ENCODE data around the gene SUMO1. TPM values are rescaled to one million over a fixed set of nuclear protein-coding genes. Genes with fewer than 3 reads are reported as not detected.

The SUMO1 gene
- total and polyA plus RNA-seq, 9 of the 15 experiments (the other 6 are each of a cell fraction or from before 2014, with no cell fraction given), result 63.7 to 292 (median 92.0) TPM

DNA sequence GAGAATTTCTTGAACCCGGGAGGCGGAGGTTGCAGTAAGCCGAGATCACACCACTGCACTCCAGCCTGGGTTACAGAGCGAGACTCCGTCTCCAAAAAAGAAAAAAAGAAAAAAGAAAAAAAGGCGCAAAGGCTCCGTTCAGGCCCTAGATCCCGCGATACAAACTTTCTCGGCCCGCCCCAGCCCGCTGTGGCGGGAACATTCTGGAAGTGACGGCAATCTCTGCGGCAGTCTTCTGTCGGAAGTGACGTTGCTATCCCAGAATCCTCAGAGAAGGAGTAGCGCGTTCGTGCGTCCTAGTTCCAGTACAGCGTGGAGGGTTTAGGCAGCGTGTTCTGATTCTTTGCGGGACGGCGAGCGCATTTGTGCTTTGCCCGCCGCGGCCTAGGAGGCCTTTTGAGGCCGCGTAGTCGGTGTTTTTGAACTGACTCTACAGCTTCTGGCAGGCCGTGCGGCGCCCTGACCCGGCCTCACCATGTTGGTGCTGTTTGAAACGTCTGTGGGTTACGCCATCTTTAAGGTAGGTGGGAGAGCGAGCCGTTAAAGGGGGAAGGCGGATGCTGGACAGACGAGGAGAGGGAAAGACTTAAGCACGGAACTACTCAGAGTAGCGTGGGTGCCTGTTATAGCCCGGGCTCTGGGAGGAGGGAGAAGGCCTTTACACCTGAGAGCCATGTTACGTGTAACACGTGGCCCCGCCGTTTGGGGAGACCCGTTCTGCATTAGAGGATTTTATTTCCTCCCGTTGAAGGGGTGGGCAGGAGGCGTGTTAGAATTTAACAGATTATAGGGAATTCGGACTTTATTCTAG lies 27.3 kb upstream of the SUMO1 start, which contains the start of gene NOP58 (continued):
- TF ChIP-seq, protein P1, sequence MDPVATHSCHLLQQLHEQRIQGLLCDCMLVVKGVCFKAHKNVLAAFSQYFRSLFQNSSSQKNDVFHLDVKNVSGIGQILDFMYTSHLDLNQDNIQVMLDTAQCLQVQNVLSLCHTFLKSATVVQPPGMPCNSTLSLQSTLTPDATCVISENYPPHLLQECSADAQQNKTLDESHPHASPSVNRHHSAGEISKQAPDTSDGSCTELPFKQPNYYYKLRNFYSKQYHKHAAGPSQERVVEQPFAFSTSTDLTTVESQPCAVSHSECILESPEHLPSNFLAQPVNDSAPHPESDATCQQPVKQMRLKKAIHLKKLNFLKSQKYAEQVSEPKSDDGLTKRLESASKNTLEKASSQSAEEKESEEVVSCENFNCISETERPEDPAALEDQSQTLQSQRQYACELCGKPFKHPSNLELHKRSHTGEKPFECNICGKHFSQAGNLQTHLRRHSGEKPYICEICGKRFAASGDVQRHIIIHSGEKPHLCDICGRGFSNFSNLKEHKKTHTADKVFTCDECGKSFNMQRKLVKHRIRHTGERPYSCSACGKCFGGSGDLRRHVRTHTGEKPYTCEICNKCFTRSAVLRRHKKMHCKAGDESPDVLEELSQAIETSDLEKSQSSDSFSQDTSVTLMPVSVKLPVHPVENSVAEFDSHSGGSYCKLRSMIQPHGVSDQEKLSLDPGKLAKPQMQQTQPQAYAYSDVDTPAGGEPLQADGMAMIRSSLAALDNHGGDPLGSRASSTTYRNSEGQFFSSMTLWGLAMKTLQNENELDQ (CRISPR knock-in tag; IDR thresholded peaks at IDR 0.05; ENCODE audit: borderline replicate concordance), result no peak
- TF ChIP-seq POLR2A (conservative IDR thresholded peaks at IDR 0.05) (peak; percentile 98), FOSL1 (tag; conservative IDR thresholded peaks at IDR 0.05) (no peak), CREBBP (IDR thresholded peaks at IDR 0.05; ENCODE audit: low read depth, low read length) (no peak), ZNF79 (CRISPR knock-in tag; IDR thresholded peaks at IDR 0.05; ENCODE audit: low read depth) (no peak), ZNF274 (IDR thresholded peaks at IDR 0.05; ENCODE audit: borderline replicate concordance, low read depth, low read length) (no peak), CAMTA2 (CRISPR knock-in tag; conservative IDR thresholded peaks at IDR 0.05) (no peak), XRCC3 (IDR thresholded peaks at IDR 0.05) (no peak), SAFB2 (IDR thresholded peaks at IDR 0.05; ENCODE audit: borderline replicate concordance, low read depth, low read length, severe bottlenecking) (no peak), TCF7 (IDR thresholded peaks at IDR 0.05; ENCODE audit: borderline replicate concordance) (no peak), CBX1 (IDR thresholded peaks at IDR 0.05; ENCODE audit: low read depth) (no peak; the same call in 1 of the 2 replicates), ZNF239 (CRISPR knock-in tag; IDR thresholded peaks at IDR 0.05) (no peak), NFE2L1 (tag; IDR thresholded peaks at IDR 0.05; ENCODE audit: borderline replicate concordance, low read depth) (no peak), CXXC5 (CRISPR knock-in tag; IDR thresholded peaks at IDR 0.05) (peak; percentile 88), ZNF766 (CRISPR knock-in tag; conservative IDR thresholded peaks at IDR 0.05) (no peak), ZNF780A (CRISPR knock-in tag; IDR thresholded peaks at IDR 0.05) (no peak), HMGN3 (IDR thresholded peaks at IDR 0.05; ENCODE audit: borderline replicate concordance, extremely low read depth, insufficient read length, low read depth, low read length) (no peak), ZNF436 (CRISPR knock-in tag; IDR thresholded peaks at IDR 0.05) (no peak), NR2C1 (IDR thresholded peaks at IDR 0.05) (no peak), NR2C1 (tag; IDR thresholded peaks at IDR 0.05) (no peak), TARDBP (IDR thresholded peaks at IDR 0.05) (no peak)
- TF ChIP-seq, protein P2, sequence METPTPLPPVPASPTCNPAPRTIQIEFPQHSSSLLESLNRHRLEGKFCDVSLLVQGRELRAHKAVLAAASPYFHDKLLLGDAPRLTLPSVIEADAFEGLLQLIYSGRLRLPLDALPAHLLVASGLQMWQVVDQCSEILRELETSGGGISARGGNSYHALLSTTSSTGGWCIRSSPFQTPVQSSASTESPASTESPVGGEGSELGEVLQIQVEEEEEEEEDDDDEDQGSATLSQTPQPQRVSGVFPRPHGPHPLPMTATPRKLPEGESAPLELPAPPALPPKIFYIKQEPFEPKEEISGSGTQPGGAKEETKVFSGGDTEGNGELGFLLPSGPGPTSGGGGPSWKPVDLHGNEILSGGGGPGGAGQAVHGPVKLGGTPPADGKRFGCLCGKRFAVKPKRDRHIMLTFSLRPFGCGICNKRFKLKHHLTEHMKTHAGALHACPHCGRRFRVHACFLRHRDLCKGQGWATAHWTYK (CRISPR knock-in tag; IDR thresholded peaks at IDR 0.05), result no peak
- TF ChIP-seq, protein P3, sequence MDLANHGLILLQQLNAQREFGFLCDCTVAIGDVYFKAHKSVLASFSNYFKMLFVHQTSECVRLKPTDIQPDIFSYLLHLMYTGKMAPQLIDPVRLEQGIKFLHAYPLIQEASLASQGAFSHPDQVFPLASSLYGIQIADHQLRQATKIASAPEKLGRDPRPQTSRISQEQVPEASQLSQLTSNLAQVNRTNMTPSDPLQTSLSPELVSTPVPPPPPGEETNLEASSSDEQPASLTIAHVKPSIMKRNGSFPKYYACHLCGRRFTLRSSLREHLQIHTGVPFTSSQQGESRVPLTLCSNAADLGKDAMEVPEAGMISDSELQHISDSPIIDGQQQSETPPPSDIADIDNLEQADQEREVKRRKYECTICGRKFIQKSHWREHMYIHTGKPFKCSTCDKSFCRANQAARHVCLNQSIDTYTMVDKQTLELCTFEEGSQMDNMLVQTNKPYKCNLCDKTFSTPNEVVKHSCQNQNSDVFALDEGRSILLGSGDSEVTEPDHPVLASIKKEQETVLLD (IDR thresholded peaks at IDR 0.05), result no peak
- TF ChIP-seq, protein P4, sequence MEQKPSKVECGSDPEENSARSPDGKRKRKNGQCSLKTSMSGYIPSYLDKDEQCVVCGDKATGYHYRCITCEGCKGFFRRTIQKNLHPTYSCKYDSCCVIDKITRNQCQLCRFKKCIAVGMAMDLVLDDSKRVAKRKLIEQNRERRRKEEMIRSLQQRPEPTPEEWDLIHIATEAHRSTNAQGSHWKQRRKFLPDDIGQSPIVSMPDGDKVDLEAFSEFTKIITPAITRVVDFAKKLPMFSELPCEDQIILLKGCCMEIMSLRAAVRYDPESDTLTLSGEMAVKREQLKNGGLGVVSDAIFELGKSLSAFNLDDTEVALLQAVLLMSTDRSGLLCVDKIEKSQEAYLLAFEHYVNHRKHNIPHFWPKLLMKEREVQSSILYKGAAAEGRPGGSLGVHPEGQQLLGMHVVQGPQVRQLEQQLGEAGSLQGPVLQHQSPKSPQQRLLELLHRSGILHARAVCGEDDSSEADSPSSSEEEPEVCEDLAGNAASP (IDR thresholded peaks at IDR 0.05), result no peak

All from K562 (cell line).